Ramos (cell line): ENCODE data around the gene ADPGK.

Experiments used
- in situ Hi-C: fragments of 300-500 bp; cut with MboI; formaldehyde crosslinking; loops from one replicate; pipeline ENCODE4 v1.14.3; 2022; ENCODE audit warnings: low sequenced_read_pairs; ENCODE audit not compliant: unreplicated experiment

The ADPGK gene

DNA sequence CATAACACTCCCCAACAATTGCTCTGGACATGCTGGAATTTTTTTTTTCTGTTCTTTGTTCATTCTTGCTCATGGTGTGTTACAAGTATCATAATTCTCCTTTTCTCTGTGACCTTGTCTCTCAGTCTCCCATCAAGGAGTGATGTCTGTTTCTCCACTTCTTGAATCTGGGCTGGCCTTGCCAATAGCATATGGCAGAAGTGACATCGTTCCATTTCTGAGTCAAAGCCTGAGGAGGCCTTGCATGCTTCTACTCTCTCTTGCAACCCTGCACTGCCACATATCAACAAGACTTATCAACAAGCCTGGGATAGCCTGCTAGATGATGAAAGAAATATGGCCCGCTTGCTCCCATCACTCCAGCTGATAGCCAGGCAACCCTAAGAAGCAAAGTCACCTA lies 8.9 kb upstream of the ADPGK start:
- in situ Hi-C loops, result no loop called here

DNA sequence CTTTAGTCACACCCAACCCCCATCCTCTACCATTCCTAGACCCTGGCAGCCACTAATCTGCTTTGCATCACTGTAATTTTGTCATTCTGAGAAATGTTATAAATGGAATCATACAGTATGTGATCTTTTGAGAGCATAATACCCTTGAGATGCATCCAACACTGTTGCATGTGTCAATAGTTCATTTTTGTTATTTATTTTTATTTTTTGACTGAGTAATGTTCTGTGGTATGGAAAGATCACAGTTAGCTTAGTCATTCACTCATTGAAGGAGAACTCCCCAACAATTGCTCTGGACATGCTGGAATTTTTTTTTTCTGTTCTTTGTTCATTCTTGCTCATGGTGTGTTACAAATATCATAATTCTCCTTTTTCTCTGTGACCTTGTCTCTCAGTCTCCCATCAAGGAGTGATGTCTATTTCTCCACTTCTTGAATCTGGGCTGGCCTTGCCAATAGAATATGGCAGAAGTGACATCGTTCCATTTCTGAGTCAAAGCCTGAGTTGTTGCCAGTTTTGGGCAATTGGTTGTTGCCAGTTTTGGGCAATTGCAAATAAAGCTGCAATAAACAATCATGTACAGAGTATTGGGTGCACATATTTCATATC lies 6.8 kb upstream of the ADPGK start:
- in situ Hi-C loops, result no loop called here

DNA sequence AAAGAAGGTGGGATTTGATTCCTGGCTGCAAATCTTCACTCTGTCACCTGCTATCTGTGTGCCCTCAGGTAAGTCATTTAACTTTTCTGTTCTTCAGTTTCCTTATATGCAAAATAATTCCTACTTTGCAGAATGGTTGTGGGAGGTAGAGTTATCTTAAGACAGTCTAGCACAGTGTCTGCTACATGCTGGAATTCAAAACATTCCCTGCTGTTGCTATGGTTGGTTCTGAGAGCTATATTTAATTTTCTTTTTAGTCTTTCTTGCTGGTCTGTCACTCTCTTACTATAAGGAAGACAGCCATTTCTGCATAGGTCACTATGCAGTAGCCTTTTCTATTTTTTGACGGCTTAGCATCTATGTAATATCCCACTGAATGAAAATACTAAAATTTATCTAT lies 4.0 kb upstream of the ADPGK start:
- in situ Hi-C loops, result no loop called here

DNA sequence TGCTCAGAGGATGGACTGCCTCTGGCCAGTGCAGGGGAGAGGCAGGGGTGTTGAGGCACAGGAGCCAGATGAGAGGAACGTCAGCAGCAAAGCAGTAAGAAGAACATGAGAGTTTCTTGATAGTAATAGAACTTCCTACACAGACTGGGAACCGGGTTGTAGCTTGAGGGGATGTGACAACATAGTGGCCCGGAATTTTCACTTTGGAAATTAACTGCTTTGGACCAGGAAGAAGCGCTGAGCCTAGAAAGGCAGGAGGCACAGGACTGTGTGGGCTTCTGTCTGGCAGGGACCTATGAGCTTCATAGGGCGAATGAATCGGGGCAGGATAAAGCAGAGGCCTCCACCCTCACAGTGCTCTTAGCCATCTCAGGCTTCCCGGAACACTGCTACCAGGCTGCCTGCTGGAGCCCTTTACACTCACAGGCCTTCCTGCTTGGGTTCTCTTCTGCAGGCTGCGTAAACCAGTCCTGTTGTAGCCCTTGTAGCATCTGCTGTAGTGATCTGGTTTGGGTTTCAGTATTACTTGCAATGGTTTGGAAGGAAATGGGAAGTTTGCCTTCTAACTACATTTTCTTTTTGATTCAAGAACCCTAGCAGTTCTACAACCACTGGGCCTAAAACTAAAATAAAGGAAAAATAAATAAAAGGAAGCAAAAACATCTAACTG lies 3.3 kb upstream of the ADPGK start:
- in situ Hi-C loops, result no loop called here

DNA sequence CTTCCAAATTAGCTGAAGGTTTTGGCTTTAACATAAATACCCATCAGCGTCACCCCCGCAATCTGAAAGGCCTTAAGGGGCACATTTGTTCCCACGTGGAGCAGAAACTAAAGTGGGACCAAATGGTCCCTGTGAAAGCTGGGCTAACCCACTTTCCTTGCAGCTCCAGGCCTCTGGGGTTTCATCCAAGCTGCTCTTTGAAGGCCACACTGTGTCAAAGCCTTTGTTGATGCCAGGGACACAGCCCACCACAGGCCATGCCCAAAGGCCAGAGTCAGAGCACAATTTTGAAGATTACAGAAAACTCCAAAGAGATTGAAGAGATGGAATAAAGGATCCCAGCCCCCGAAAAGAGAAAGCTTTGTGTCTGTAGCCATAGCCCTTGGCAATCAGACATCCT lies 2.7 kb upstream of the ADPGK start:
- in situ Hi-C loops, result no loop called here

DNA sequence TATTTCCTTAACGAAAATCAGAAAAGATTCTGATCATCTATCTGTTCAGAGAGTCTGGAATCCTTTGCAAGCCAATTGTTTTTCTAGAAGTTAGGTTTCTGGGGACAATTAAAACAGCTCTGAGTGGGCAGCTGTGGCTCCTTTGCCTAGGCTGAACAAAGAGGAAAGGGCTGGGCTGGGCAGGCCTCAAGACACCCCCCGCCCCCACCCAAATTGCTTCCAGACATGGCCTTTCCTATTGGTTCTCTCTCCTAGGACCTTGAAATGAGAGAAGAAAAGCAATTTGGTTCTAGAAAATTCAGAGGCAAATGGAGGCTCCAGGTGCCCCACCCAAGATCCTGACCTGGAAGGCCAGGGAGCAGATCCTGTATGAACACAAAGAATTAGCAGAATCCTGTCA lies 2.3 kb upstream of the ADPGK start:
- in situ Hi-C loops, result no loop called here

DNA sequence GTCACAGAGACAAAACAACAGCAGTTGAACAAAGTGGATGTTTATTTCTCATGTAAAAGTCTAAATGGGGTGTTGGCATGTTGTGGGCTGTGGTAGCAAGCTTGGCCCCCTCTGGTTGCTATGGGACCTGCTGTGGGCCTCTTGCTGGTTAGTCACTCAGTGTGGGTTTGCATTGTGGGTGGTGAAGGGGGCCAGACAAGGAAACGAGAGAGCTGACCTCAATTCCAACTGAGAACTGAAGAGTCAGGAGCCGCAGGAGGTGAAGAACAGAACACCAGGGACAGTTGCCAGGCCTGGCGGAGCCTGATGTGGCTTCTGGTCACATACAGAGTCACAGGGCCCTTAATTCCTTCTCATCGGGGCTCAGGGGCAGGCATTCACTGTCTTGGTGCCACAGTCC lies 1.9 kb upstream of the ADPGK start:
- in situ Hi-C loops, result no loop called here

DNA sequence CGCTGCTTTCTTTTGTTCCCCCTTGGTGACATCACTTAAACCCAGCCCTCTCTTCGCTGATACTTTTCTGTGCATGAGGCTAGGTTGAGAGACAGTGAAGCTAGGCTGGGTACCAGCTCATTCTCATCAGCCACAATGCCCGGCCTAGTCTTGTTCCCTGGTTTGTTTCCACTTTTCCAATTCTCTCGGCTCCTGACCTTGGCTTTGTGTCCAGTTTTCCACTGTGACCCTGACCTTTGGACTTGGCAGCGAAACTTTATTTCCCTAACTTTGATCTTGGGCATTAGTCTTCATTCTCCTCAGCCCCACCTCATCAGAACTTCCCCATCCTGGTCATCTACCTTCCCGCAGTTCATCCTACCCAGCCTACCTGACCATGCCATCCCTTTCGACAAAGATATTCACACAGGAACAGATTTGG lies 908 bp upstream of the ADPGK start:
- in situ Hi-C loops, result no loop called here

DNA sequence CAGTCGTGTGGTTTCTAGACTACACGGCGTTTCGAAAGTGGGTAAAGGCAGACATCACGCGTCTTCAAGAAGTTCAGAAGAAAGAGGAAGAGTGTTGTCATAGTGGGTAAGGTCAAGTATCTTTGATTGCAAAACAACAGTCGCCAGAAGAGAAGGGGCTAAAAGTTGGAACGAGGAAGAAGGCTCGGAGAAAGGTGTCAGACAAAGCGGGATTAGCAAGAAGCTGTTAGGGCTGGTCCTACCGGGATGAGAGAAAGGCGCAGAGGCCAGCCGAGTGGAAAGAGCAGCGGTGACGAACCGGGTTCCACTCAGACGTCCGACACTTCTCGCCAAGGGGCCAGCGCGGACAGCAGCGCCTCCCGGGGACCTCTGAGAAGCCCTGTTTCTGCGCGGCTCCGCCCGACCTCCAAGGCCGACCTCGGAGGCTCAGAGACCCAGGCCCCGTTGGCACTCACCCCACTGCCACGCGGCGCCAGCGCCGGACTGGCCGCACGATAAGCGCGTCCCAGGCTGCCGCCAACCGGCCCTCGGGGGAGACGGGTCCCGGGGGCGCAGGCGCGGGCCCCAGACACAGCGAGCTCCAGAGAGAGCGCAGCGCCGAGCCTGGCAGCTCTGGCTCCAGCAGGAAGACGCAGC lies 436 bp downstream of the ADPGK start:
- in situ Hi-C loops, result no loop called here

DNA sequence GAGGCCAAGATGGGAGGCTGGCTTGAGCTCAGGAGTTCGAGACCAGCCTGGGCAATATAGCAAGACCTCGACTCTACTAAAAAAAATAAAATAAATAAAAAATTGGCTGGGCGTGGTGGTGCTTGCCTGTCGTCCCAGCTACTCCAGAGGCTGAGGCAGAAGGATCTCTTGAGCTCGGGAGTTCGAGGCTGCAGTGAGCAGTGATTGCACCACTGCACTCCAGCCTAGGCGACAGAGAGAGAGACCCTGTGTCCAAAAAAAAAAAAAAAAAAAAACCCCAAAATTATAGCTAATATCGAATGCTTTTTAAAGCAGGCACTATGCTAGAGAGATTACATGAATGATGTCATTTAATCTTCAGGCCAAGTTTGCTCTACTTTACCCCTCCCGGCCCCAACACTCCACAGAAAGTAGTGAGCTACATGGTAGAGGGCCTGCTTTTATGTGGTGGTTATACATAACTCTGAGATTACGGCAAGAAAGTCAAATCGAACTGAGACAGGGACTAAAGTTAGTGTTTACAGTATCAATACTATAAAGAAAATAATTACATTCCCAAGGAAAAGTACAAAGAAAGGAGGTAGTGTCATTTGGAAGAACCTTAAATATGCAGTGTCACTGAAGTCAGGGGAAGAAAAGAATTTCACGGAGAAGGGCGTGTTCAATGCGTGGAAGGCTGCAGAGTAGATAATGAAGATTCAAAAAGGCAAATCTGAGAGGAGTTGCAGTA lies 1.1 kb downstream of the ADPGK start:
- in situ Hi-C loops, result no loop called here

DNA sequence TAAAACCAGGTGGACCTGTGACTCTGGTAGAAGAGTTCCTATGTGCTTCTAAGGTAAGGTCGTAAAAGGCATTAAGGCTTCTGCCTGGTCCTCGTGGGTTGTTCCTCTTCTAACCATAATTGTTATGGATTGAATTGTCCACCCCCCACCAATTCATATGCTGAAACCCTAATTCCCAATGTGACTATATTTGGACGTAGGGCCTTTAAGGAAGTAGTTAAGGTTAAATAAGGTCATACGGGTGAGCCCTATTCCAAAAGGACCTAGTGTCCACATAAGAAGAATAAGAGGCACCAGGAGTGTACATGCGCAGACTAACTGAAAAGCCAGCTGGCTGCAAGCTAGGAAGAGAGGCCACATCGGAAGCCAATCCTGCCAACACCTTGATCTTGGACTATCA lies 1.9 kb downstream of the ADPGK start:
- in situ Hi-C loops, result no loop called here

DNA sequence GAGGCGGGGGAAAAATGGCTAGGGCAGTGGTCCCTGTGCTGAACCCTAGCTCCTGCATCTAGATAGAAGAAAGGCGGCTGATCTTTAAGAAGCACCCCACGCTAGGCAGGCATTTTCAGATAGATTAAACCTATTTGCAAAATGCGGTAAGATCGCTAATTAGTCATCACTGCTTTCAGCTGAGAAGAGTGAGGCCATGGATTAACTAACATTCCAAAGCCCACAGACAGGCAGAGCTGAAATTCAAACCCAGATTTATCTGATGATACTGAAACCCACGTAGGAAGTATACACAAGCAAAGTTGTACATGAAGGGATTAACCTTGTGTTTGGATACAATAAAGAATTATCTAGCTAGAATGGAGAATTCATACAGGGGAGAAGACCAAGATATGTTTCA lies 4.8 kb downstream of the ADPGK start:
- in situ Hi-C loops, result no loop called here

DNA sequence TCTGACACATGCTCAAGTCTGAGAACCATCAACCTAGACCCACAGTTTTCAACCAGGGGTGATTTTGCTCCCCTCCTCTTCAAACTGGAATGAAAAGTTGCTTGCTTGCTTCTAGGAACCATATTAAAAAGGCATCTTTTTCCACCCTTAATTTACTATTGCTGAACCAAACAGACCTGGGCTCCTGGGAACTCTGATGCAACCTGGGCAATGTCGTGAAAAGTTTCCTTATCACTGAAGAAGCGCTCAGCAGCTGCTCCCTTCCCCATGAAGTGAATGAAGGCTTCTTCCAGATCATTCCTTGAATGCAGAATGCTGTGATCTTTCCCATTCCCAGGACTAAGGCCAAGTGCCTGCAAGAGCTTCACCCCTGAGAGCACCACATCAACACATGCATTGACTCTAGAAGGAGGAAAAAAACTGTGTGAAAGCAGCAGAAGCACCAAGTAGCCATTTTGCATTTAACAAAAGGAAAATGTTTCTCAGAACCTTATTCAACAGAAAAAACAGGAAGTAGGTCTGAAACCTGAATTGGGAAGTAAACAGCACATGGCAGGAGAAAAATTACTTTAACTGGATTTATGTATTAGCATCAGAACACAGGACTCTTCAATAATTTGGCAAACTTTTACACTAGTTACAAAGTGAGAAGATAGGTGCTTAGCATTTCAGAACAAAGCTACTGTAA lies 8.7 kb downstream of the ADPGK start:
- in situ Hi-C loops, result no loop called here

DNA sequence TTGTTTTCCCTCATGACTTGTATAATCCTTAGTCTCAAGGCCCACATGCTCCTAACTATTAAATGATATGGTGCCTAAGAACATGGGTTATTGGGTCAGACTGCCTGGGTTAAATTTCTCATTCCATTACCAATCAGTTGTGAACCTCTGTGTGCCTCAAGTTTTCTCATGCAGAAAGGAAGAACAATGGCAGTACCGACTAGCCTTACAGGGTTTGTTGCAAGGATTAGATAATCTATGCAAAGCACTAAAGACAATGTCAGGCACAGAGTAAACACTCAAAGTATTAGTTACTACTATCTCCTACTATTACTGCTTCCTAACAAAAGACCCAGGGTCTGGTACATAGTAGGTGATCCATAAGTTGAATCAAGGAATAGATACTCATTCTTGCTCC lies 12.2 kb downstream of the ADPGK start:
- in situ Hi-C loops, result no loop called here

DNA sequence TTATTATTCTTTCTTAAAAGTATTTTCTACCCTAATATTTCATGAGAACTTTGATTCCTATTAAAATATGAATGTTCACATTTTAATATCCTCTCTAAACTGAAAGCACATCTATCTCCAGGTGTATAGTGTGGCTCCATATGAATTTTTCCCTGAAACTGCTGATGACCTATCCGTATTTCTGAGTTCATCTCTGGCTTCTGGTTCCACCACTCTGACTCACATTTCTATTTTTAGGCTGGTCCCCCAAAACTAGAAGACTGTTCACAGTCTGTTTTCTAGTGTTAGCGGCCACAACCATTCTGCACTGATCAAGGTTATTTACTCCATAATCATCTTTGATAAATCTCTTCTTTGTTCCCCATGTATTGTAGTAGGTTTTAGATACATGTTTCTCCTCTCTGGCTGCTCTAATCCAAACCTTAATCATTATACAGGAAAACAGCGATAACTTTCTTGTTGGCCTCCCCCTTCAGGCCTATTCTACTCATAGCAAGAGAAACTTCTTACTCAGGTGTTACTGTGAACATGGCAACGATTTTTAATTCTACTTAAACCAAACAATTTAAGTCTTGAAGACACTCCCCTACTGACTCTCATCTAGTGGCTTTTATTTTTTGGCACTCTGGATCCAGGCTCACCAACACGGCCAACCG lies 12.8 kb downstream of the ADPGK start:
- in situ Hi-C loops, result no loop called here

DNA sequence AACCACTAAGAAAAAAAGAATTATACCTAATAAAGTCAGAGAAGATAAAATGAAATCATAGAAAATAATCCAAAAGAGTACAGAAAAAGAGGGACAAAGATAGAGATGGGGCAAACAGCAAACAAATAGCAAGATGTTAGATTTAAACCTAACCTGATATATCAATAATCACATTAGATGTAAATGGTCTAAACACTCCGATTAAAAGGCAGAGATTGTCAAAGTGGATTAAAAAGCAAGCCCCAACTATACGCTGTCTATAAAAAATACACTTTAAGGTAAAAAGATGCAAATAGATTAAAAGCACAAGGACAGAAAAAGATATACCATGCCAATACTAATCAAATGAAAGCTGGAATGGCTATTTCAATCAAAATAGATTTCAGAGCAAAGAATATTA lies 16.8 kb downstream of the ADPGK start:
- in situ Hi-C loops, result no loop called here

DNA sequence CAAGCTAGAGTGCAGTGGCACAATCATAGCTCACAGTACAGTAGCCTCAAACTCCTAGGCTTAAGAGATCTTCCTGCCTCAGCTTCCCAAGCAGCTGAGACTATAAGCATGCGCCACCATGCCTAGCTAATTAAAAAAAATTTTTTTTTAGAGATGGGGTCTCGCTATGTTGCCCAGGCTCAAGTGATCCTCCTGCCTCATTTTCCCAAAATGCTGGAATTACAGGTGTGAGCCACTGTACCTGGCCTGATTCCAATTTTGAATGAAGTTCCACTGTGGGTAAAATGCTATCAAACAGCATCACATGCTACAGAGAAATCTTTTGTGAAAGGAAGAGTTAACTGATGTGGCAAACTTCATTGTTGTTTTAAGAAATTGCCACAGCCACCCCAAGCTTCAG lies 17.5 kb downstream of the ADPGK start:
- in situ Hi-C loops, result no loop called here

DNA sequence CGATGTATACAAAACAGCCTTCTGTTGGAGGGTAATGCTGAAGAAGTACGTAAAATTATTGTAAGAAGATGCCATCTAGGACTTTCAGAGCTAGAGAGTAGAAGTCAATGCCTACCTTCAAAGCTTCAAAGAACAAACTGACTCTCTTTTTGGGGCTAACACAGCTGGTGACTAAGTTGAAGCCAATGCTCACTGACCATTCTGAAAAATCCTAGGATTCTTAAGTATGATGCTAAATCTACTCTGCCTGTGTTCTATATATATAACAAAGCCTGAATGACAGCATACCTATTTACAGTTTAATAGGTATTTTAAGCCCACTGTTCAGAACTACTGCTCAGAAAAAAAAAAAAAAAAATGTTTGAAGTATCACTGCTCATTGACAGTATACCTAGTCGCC lies 18.9 kb downstream of the ADPGK start:
- in situ Hi-C loops, result no loop called here

DNA sequence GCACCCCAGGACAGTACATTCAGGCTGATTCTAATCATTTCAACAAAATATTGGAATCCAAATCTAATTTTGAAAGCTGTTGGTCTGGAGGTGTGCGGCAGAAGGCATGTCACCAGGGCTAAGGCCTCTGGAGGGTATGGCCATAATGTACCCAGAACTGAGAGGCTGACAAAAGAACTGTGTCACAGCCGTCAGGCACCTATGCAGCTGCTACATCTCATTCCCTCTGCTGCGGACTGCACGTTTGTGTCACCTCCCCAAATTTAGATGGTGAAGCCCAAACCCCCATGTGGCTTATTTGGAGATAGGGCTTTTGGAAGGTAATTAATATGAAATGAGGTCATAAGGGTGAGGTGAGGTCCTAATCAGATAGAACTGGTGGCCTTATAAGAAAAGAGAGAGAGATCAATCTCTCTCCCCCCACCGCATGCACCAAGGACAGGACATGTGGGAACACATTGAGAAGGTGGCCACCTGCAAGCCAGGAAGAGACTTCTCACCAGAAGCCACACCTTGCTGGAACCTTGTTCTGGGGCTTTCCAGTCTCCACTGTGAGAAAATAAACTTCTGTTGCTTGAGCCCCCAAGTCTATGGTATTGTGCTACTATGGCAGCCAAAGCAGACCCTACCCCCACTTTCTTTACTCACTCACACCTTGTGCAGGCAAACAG lies 22.8 kb downstream of the ADPGK start:
- in situ Hi-C loops, result no loop called here

DNA sequence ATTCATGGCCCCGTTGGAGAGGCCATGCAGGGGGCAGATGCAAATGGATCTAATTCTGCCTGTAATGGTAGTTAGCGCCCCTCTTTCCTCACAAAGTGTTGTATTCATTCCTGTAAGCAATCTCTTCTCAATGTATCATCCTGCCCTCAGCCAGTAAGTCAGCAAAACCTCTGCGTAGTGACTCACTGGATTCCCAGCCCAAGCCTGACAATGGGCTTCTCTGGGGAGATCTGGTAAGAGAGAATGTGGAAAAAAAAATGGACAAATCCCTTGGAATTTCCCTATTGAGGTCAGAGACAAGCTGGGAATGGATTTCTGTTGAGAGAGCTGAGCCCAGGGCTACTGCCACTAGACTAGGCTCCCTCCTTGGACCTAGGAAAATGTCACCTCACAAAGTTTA lies 25.4 kb downstream of the ADPGK start:
- in situ Hi-C loops, result no loop called here
